SK-N-SH (cell line): ENCODE measurements around the gene ATRAID. TPM values are rescaled to one million over a fixed set of nuclear protein-coding genes. Genes with fewer than 3 reads are reported as not detected.

ENCODE experiments used
- CTCF ChIA-PET: fragments of 300-600, 350-600 bp; formaldehyde crosslinking; extraction: SDS; loops from one replicate; lab custom pipeline; 2021; lab: Yijun Ruan, JAX
- POLR2A ChIA-PET: fragments of 350-600 bp; sonication (Branson Sonifier 250); formaldehyde crosslinking; extraction: SDS; loops from one replicate; lab custom pipeline; 2020; ENCODE audit warnings: antibody characterized with exemption, inconsistent platforms; lab: Yijun Ruan, JAX
- DNase-seq: peaks from one replicate; pipeline ENCODE4 v3.0.0; 2012
- H2AFZ ChIP-seq: fragments of 200-600 bp; sonication (generic); 2 replicates; pipeline ENCODE4 v1.8.1; 2016; ENCODE audit warnings: antibody characterized with exemption, mild to moderate bottlenecking, low read depth
- H3F3A ChIP-seq: fragments of 200-600 bp; sonication (generic); replicated peaks from 2 replicates; pipeline ENCODE3; 2016; ENCODE audit warnings: antibody characterized with exemption, mild to moderate bottlenecking; ENCODE audit not compliant: insufficient read depth
- H3K27ac ChIP-seq, 2 experiments: fragments of 200-500 bp in 1 of 2; fragments of 200-600 bp in 1 of 2; sonication (Bioruptor generic) in 1 of 2; sonication (generic), shearing (Covaris generic) in 1 of 2; 2 replicates each; pipeline versions ENCODE4 v1.5.1 to v1.6.1; 2014 to 2016; ENCODE audit warnings: low read depth in 2 of 2, inconsistent platforms in 1 of 2, low read length in 1 of 2, mild to moderate bottlenecking in 1 of 2, mixed read lengths in 1 of 2
- H3K27me3 ChIP-seq: fragments of 200-600 bp; sonication (generic), shearing (Covaris generic); 2 replicates; pipeline ENCODE4 v1.6.1; 2016; ENCODE audit warnings: mixed run types; ENCODE audit not compliant: insufficient read depth
- H3K36me3 ChIP-seq, 2 experiments: fragments of 200-500 bp in 1 of 2; fragments of 200-600 bp in 1 of 2; sonication (Bioruptor generic) in 1 of 2; sonication (generic) in 1 of 2; replicated peaks in 1 of 2; 2 replicates each; pipeline versions ENCODE3 to v1.5.1; 2014 to 2016; ENCODE audit warnings: low read length in 1 of 2, mild to moderate bottlenecking in 1 of 2; ENCODE audit not compliant: insufficient read depth in 2 of 2, control insufficient read depth in 1 of 2
- H3K4me1 ChIP-seq, 2 experiments: fragments of 200-500 bp in 1 of 2; fragments of 200-600 bp in 1 of 2; sonication (Bioruptor generic) in 1 of 2; sonication (generic), shearing (Covaris generic) in 1 of 2; 2 replicates each; pipeline versions ENCODE4 v1.5.1 to v1.6.1; 2014 to 2016; ENCODE audit warnings: low read depth in 1 of 2, low read length in 1 of 2, mixed run types in 1 of 2; ENCODE audit not compliant: insufficient read depth in 2 of 2, control insufficient read depth in 1 of 2
- H3K4me2 ChIP-seq: fragments of 200-600 bp; sonication (generic), shearing (Covaris generic); 2 replicates; pipeline ENCODE4 v1.6.1; 2017; ENCODE audit warnings: mixed run types
- H3K4me3 ChIP-seq, 2 experiments: fragments of 200-500 bp in 1 of 2; fragments of 200-600 bp in 1 of 2; sonication (Bioruptor generic) in 1 of 2; sonication (generic), shearing (Covaris generic) in 1 of 2; 2 replicates each; pipeline versions ENCODE4 v1.5.1 to v1.8.1; 2014 to 2016; ENCODE audit warnings: low read depth in 2 of 2, inconsistent platforms in 1 of 2, low read length in 1 of 2, mild to moderate bottlenecking in 1 of 2, mixed read lengths in 1 of 2, moderate library complexity in 1 of 2
- H3K79me2 ChIP-seq: fragments of 200-600 bp; sonication (generic); 2 replicates; pipeline ENCODE4 v1.8.1; 2017; ENCODE audit warnings: mild to moderate bottlenecking; ENCODE audit not compliant: insufficient read depth
- H3K9ac ChIP-seq: fragments of 200-600 bp; sonication (generic); 2 replicates; pipeline ENCODE4 v1.6.1; 2017; ENCODE audit warnings: mixed run types
- H3K9me2 ChIP-seq: fragments of 200-600 bp; sonication (generic); 2 replicates; pipeline ENCODE4 v1.6.1; 2017; ENCODE audit warnings: mixed run types
- H3K9me3 ChIP-seq: fragments of 200-600 bp; sonication (generic); 2 replicates; pipeline ENCODE4 v1.6.1; 2017; ENCODE audit warnings: mixed run types, mild to moderate bottlenecking, moderate library complexity
- H4K20me1 ChIP-seq: fragments of 200-600 bp; sonication (generic); 2 replicates; pipeline ENCODE4 v1.6.1; 2017; ENCODE audit warnings: mild to moderate bottlenecking, mixed run types; ENCODE audit not compliant: insufficient read depth
- ELF1 ChIP-seq: IDR thresholded peaks from 2 replicates; pipeline ENCODE4 v1.4.0; 2012
- GATA2 ChIP-seq: sonication (generic); formaldehyde crosslinking; IDR thresholded peaks from 2 replicates; pipeline ENCODE4 v1.5.0; 2020; ENCODE audit warnings: mild to moderate bottlenecking, missing genetic modification reagents
- JUND ChIP-seq: IDR thresholded peaks from 2 replicates; pipeline ENCODE4 v1.4.0; 2012
- MEF2A ChIP-seq: IDR thresholded peaks from 2 replicates; pipeline ENCODE4 v1.4.0; 2012; ENCODE audit warnings: low read depth, borderline replicate concordance
- NFIC ChIP-seq: IDR thresholded peaks from 2 replicates; pipeline ENCODE4 v1.4.0; 2012; ENCODE audit warnings: borderline replicate concordance
- POLR2AphosphoS5 ChIP-seq: IDR thresholded peaks from 2 replicates; pipeline ENCODE4 v1.6.1; 2012; ENCODE audit warnings: low read depth, low read length
- RAD21 ChIP-seq: IDR thresholded peaks from 2 replicates; pipeline ENCODE4 v1.6.1; 2012; ENCODE audit warnings: mild to moderate bottlenecking, low read length
- RFX5 ChIP-seq: IDR thresholded peaks from 2 replicates; pipeline ENCODE4 v1.6.1; 2012; ENCODE audit warnings: mild to moderate bottlenecking, improper control_type of control experiment, low read length
- RXRA ChIP-seq: IDR thresholded peaks from 2 replicates; pipeline ENCODE4 v1.4.0; 2012; ENCODE audit warnings: low read depth, mild to moderate bottlenecking, borderline replicate concordance
- TAF1 ChIP-seq: IDR thresholded peaks from 2 replicates; pipeline ENCODE4 v1.6.1; 2012; ENCODE audit warnings: low read depth, mild to moderate bottlenecking, low read length, moderate library complexity, borderline replicate concordance
- TEAD4 ChIP-seq: IDR thresholded peaks from 2 replicates; pipeline ENCODE4 v1.4.0; 2012; ENCODE audit warnings: mild to moderate bottlenecking, borderline replicate concordance; ENCODE audit not compliant: insufficient read depth
- YY1 ChIP-seq: IDR thresholded peaks from 2 replicates; pipeline ENCODE4 v1.4.0; 2012; ENCODE audit warnings: low read depth, mild to moderate bottlenecking
- WGBS: methylation state at CpG from one replicate; pipeline ENCODE4 v1.1.6; 2017; ENCODE audit warnings: low lambda C conversion rate; 5-methylcytosine and 5-hydroxymethylcytosine counted together
- polyA plus RNA-seq, 3 experiments: library from polyadenylated mRNA; depleted of rRNA; stranded (reverse); fragments of >200 nt; gene quantifications; 2 replicates each; pipeline ENCODE4 v1.2.3, GENCODE V29; 2012
- TF ChIP-seq, protein P1 (sequence below): fragments of 200-600 bp; sonication (generic); IDR thresholded peaks from 2 replicates; pipeline ENCODE4 v1.6.1; 2017; ENCODE audit warnings: antibody characterized with exemption, mild to moderate bottlenecking, moderate library complexity
- TF ChIP-seq, protein P2 (sequence below): IDR thresholded peaks from 2 replicates; pipeline ENCODE4 v1.6.1; 2012; ENCODE audit warnings: mild to moderate bottlenecking, low read depth, low read length, moderate library complexity
- TF ChIP-seq, protein P3 (sequence below): fragments of 150-350 bp; IDR thresholded peaks from 2 replicates; pipeline ENCODE4 v1.6.1; 2016; ENCODE audit warnings: mild to moderate bottlenecking, low read depth, low read length
- TF ChIP-seq, protein P4 (sequence below): IDR thresholded peaks from 2 replicates; pipeline ENCODE4 v1.4.0; 2012; ENCODE audit warnings: low read depth, borderline replicate concordance

ATRAID gene
- polyA plus RNA-seq, 1 of the 3 experiments (the other 2 are of a cell fraction): 289 TPM

DNA sequence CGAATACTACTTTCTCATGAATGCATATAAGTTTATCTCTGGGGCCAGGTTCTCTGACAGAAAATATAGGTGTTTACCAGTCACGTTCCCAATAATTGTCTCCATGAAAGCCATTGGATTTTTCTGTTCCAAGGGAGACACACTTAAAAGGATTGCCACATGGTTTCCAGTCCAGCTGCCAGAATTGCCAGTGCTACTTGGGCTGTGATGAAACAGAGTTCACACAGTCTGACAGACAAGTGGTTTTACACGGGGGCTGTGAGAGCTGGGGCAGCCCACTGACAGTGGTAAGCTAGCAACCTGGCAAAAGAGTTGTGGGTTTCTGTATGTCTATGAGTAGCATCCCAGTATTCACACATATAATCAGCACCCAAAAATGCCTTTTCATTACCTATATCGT, 27.7 kb upstream of the ATRAID start:
- no peaks in the 10 kb centered on the region for H3K9me3 ChIP-seq
- WGBS: 72% methylated on average over 4 of the region's 4 CpGs
- TF ChIP-seq, protein P1, sequence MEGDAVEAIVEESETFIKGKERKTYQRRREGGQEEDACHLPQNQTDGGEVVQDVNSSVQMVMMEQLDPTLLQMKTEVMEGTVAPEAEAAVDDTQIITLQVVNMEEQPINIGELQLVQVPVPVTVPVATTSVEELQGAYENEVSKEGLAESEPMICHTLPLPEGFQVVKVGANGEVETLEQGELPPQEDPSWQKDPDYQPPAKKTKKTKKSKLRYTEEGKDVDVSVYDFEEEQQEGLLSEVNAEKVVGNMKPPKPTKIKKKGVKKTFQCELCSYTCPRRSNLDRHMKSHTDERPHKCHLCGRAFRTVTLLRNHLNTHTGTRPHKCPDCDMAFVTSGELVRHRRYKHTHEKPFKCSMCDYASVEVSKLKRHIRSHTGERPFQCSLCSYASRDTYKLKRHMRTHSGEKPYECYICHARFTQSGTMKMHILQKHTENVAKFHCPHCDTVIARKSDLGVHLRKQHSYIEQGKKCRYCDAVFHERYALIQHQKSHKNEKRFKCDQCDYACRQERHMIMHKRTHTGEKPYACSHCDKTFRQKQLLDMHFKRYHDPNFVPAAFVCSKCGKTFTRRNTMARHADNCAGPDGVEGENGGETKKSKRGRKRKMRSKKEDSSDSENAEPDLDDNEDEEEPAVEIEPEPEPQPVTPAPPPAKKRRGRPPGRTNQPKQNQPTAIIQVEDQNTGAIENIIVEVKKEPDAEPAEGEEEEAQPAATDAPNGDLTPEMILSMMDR: no peak
- TF ChIP-seq POLR2AphosphoS5 (no peak), YY1 (no peak)
- no peaks in the 10 kb centered on the region for H3K79me2 ChIP-seq
- no peaks in the 10 kb centered on the region for H4K20me1 ChIP-seq
- H3F3A ChIP-seq: peaks cover 13% of the 10 kb centered on the region
- no peaks in the 10 kb centered on the region for H3K27me3 ChIP-seq
- H3K36me3 ChIP-seq: no peaks in the 10 kb centered on the region
- H3K4me3 ChIP-seq: no peak overlapping the region
- ChIA-PET CTCF (interaction anchor here (0.7 to 7.0 kb wide), 12 partner anchors 9 to 222 kb away, joined by 3 to 57 read pairs (median 4); partner anchors contain the start of gene ABHD1), POLR2A (no interaction called here)
- no peak overlapping the region for H3K9ac ChIP-seq
- peaks cover 0 to 37% of the 10 kb centered on the region in 2 experiments; a peak in 3 of 4 replicates for H3K4me1 ChIP-seq
- H3K9me2 ChIP-seq: no peaks in the 10 kb centered on the region
- H3K4me2 ChIP-seq: no peak overlapping the region
- no peak overlapping the region for H3K27ac ChIP-seq
- H2AFZ ChIP-seq: no peak overlapping the region
- DNase-seq: no peak

DNA sequence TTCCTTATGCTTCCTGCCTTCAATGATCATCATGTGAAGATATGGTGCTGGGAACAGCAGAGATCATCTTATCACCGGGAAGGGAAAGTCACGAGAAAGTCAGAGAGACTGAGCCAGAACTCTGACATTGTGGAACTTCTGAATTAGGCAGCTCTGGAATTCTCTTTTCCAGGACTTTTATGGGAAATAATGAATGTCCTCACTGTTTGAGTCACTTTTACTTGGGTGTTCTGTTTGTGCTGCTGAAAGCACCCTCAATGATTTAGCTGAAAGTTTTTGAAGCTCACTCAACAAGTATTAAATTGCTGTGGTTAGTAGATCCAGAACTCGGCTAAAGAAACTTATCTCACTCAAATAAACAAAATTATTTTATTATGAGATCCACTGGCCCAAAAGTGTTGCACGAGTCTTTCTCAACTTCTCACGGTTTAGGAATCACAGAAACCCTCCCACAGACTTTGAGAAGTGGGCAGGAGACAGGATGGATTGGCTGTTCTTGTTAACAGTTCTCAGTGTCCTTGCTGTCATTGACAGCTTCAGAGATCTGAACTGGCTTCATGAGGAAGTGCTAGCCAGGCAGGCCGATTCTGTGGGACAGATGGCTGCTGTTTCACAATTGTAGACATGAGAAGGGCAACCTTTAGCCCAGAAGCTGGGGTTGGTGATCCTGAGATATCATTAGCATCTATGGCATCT, 26.4 kb upstream of the ATRAID start:
- H2AFZ ChIP-seq: peak overlapping the region; percentile 67; the same call in 1 of the 2 replicates
- H3K79me2 ChIP-seq: no peaks in the 10 kb centered on the region
- H3K36me3 ChIP-seq: no peaks in the 10 kb centered on the region
- ChIA-PET CTCF (interaction anchor here (1.0 to 7.0 kb wide), 14 partner anchors 14 to 339 kb away, joined by 3 to 57 read pairs (median 4); partner anchors contain the start of gene ABHD1), POLR2A (no interaction called here)
- peaks cover 13% of the 10 kb centered on the region for H3F3A ChIP-seq
- H3K4me1 ChIP-seq: peaks cover 0 to 26% of the 10 kb centered on the region in 2 experiments; a peak in 3 of 4 replicates
- H4K20me1 ChIP-seq: no peaks in the 10 kb centered on the region
- DNase-seq: no peak
- H3K4me3 ChIP-seq: no peak overlapping the region
- 0 out of 2 replicates have a peak overlapping the region, but pooled peaks have one; percentile 4 for H3K9ac ChIP-seq
- no peak overlapping the region for H3K4me2 ChIP-seq
- TF ChIP-seq RAD21 (no peak), ELF1 (no peak), YY1 (no peak), RXRA (no peak), JUND (no peak), MEF2A (no peak), POLR2AphosphoS5 (no peak), TEAD4 (no peak), RFX5 (no peak), NFIC (no peak), GATA2 (CRISPR knock-in tag) (no peak), TAF1 (no peak)
- TF ChIP-seq, protein P2, sequence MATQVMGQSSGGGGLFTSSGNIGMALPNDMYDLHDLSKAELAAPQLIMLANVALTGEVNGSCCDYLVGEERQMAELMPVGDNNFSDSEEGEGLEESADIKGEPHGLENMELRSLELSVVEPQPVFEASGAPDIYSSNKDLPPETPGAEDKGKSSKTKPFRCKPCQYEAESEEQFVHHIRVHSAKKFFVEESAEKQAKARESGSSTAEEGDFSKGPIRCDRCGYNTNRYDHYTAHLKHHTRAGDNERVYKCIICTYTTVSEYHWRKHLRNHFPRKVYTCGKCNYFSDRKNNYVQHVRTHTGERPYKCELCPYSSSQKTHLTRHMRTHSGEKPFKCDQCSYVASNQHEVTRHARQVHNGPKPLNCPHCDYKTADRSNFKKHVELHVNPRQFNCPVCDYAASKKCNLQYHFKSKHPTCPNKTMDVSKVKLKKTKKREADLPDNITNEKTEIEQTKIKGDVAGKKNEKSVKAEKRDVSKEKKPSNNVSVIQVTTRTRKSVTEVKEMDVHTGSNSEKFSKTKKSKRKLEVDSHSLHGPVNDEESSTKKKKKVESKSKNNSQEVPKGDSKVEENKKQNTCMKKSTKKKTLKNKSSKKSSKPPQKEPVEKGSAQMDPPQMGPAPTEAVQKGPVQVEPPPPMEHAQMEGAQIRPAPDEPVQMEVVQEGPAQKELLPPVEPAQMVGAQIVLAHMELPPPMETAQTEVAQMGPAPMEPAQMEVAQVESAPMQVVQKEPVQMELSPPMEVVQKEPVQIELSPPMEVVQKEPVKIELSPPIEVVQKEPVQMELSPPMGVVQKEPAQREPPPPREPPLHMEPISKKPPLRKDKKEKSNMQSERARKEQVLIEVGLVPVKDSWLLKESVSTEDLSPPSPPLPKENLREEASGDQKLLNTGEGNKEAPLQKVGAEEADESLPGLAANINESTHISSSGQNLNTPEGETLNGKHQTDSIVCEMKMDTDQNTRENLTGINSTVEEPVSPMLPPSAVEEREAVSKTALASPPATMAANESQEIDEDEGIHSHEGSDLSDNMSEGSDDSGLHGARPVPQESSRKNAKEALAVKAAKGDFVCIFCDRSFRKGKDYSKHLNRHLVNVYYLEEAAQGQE: no peak
- TF ChIP-seq, protein P3, sequence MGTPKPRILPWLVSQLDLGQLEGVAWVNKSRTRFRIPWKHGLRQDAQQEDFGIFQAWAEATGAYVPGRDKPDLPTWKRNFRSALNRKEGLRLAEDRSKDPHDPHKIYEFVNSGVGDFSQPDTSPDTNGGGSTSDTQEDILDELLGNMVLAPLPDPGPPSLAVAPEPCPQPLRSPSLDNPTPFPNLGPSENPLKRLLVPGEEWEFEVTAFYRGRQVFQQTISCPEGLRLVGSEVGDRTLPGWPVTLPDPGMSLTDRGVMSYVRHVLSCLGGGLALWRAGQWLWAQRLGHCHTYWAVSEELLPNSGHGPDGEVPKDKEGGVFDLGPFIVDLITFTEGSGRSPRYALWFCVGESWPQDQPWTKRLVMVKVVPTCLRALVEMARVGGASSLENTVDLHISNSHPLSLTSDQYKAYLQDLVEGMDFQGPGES: no peak
- TF ChIP-seq, protein P4, sequence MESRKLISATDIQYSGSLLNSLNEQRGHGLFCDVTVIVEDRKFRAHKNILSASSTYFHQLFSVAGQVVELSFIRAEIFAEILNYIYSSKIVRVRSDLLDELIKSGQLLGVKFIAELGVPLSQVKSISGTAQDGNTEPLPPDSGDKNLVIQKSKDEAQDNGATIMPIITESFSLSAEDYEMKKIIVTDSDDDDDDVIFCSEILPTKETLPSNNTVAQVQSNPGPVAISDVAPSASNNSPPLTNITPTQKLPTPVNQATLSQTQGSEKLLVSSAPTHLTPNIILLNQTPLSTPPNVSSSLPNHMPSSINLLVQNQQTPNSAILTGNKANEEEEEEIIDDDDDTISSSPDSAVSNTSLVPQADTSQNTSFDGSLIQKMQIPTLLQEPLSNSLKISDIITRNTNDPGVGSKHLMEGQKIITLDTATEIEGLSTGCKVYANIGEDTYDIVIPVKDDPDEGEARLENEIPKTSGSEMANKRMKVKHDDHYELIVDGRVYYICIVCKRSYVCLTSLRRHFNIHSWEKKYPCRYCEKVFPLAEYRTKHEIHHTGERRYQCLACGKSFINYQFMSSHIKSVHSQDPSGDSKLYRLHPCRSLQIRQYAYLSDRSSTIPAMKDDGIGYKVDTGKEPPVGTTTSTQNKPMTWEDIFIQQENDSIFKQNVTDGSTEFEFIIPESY: no peak
- no peaks in the 10 kb centered on the region for H3K9me3 ChIP-seq
- no peaks in the 10 kb centered on the region for H3K27me3 ChIP-seq
- H3K27ac ChIP-seq: peak overlapping the region in 1 of 2 experiments; percentile 46; a peak in 2 of 4 replicates
- 38% methylated on average over 6 of the region's 6 CpGs for WGBS
- no peaks in the 10 kb centered on the region for H3K9me2 ChIP-seq
